ENCODE results near the gene NCAPD3.

Gene NCAPD3

DNA sequence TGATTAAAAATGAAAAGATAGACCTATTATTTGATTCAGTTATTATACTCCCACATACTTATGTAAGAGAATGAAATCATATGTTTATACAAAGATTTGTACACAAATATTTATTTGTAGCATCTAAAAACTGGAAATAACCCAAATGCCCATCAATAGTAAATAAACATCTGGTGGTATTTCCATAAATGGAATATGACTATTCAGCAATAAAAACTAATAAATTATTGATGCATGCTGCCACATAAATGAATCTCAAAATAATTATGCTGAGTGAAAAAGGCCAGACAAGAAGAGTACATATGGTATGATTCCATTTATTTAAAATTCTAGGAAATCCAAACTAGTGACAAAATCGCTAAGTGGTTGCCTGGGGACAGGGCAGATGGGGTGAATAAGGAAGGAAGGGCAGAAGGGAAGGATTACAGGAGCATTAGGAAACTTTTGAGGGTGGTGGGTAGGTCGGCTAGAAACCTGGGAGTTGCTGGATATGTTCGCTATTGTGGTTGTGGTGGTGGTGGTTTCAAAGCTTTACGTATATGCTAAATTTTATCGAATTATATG, 113.4 kb downstream of the NCAPD3 start:
- POLR2A ChIA-PET, result no interaction called here
- TF ChIP-seq, protein P1, sequence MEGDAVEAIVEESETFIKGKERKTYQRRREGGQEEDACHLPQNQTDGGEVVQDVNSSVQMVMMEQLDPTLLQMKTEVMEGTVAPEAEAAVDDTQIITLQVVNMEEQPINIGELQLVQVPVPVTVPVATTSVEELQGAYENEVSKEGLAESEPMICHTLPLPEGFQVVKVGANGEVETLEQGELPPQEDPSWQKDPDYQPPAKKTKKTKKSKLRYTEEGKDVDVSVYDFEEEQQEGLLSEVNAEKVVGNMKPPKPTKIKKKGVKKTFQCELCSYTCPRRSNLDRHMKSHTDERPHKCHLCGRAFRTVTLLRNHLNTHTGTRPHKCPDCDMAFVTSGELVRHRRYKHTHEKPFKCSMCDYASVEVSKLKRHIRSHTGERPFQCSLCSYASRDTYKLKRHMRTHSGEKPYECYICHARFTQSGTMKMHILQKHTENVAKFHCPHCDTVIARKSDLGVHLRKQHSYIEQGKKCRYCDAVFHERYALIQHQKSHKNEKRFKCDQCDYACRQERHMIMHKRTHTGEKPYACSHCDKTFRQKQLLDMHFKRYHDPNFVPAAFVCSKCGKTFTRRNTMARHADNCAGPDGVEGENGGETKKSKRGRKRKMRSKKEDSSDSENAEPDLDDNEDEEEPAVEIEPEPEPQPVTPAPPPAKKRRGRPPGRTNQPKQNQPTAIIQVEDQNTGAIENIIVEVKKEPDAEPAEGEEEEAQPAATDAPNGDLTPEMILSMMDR (IDR thresholded peaks at IDR 0.05; ENCODE audit: control extremely low read depth, extremely low read depth, low read depth, missing control alignments), result no peak

More for the DNA sequence above, 113.4 kb downstream of the NCAPD3 start:
- CTCF ChIA-PET, result no interaction called here
- DNase-seq (ENCODE audit: extremely low spot score), result no peak

All from GM10248 (cell line).